OCI-LY3 (cell line): Measurements from ENCODE around the gene UTY.

ENCODE experiments used
- H2AFZ ChIP-seq: fragments of 200-600, 300-600 bp; shearing (Covaris generic); 2 replicates; pipeline ENCODE4 v1.6.0; 2014; ENCODE audit warnings: antibody characterized with exemption, low read depth, low read length
- H3K27ac ChIP-seq: fragments of 200-600, 300-600 bp; sonication (generic); 2 replicates; pipeline ENCODE4 v1.5.1; 2014; ENCODE audit warnings: mild to moderate bottlenecking, low read length, moderate library complexity, mixed read lengths
- H3K27me3 ChIP-seq: fragments of 200-600, 300-600 bp; sonication (generic); 2 replicates; pipeline ENCODE4 v1.6.1; 2014; ENCODE audit warnings: low read depth, low read length, mixed read lengths
- H3K36me3 ChIP-seq: fragments of 200-600, 300-600 bp; sonication (generic); replicated peaks from 2 replicates; pipeline ENCODE3; 2014; ENCODE audit warnings: low read depth, low read length, mixed read lengths
- H3K4me1 ChIP-seq: fragments of 300-600, 200-600 bp; sonication (generic); 2 replicates; pipeline ENCODE4 v1.6.1; 2014; ENCODE audit warnings: low read length, mixed read lengths
- H3K4me2 ChIP-seq: fragments of 200-600, 300-600 bp; sonication (generic); 2 replicates; pipeline ENCODE4 v1.6.1; 2014; ENCODE audit warnings: low read length, mixed read lengths
- H3K4me3 ChIP-seq: fragments of 300-600, 200-600 bp; sonication (generic); 2 replicates; pipeline ENCODE4 v1.5.1; 2014; ENCODE audit warnings: antibody characterized with exemption, mild to moderate bottlenecking, low read length, moderate library complexity
- H3K79me2 ChIP-seq: fragments of 300-600, 200-600 bp; shearing (Covaris generic); 2 replicates; pipeline ENCODE4 v1.6.1; 2014; ENCODE audit warnings: mild to moderate bottlenecking, low read length, mixed read lengths
- H3K9ac ChIP-seq: fragments of 300-600, 200-600 bp; shearing (Covaris generic); 2 replicates; pipeline ENCODE4 v1.6.0; 2014; ENCODE audit warnings: mild to moderate bottlenecking, low read length, moderate library complexity
- H3K9me3 ChIP-seq: fragments of 200-600, 300-600 bp; shearing (Covaris generic); 2 replicates; pipeline ENCODE4 v1.6.1; 2014; ENCODE audit warnings: low read length, mixed read lengths; ENCODE audit not compliant: insufficient read depth
- H4K20me1 ChIP-seq: fragments of 200-600, 300-600 bp; sonication (generic); 2 replicates; pipeline ENCODE4 v1.6.1; 2016; ENCODE audit warnings: low read length, mixed read lengths; ENCODE audit not compliant: insufficient read depth
- CTCF ChIP-seq: fragments of 200-600, 300-600 bp; sonication (generic); IDR thresholded peaks from 2 replicates; pipeline ENCODE4 v1.5.1; 2014; ENCODE audit warnings: antibody characterized with exemption, low read length, low read depth
- EZH2phosphoT487 ChIP-seq: fragments of 200-600 bp; shearing (Covaris generic); IDR thresholded peaks from 2 replicates; pipeline ENCODE4 v1.6.1; 2018; ENCODE audit warnings: antibody characterized with exemption, mixed run types, low read depth

The UTY gene

GRCh38 chrY:13432293-13433025 is 47.4 kb downstream of the UTY start:
- Histone ChIP-seq H3K4me1 (peaks cover 19% of the 10 kb centered on the region), H3K4me3 (no peak overlapping the region), H2AFZ (no peak overlapping the region), H3K36me3 (peaks cover 79% of the 10 kb centered on the region), H3K27me3 (no peaks in the 10 kb centered on the region), H3K4me2 (no peak overlapping the region), H3K79me2 (peaks cover 94% of the 10 kb centered on the region), H4K20me1 (peaks cover 33% of the 10 kb centered on the region), H3K9me3 (peaks cover 46% of the 10 kb centered on the region; the same call in 1 of the 2 replicates), H3K9ac (no peak overlapping the region), H3K27ac (no peak overlapping the region)
- no peak for TF ChIP-seq CTCF
- TF ChIP-seq EZH2phosphoT487: no peak

DNA sequence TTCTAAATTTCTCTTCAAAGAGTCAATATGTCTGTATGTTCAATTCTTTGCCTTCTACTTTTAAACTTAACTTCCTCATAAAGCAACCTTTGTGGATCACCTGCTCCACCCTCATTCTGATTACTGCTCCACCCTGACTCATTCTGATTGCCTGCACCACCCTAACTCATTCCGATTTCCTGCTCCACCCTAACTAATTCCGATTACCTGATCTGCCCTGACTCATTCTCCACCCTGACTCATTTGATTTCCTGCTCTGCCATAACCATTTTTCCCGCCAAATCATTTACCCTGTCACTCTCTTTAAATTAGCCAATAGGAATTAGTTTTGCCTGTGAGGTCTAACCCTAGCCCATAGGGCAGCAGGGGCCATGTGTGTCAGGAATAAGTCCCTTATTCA is 50.3 kb downstream of the UTY start:
- H3K9ac ChIP-seq: no peak overlapping the region
- H3K4me3 ChIP-seq: no peak overlapping the region

GRCh38 chrY:13423281-13423732 is 56.5 kb downstream of the UTY start:
- peaks cover 100% of the 10 kb centered on the region for H3K79me2 ChIP-seq

More for the DNA sequence above, 50.3 kb downstream of the UTY start:
- H3K27me3 ChIP-seq: no peaks in the 10 kb centered on the region
- peaks cover 94% of the 10 kb centered on the region for H3K79me2 ChIP-seq
- TF ChIP-seq CTCF: no peak
- no peak for TF ChIP-seq EZH2phosphoT487
- peaks cover 91% of the 10 kb centered on the region for H3K36me3 ChIP-seq
- H3K4me2 ChIP-seq: no peak overlapping the region
- peaks cover 51% of the 10 kb centered on the region; the same call in 1 of the 2 replicates for H3K9me3 ChIP-seq
- no peak overlapping the region for H2AFZ ChIP-seq
- peaks cover 13% of the 10 kb centered on the region for H3K4me1 ChIP-seq
- H4K20me1 ChIP-seq: peaks cover 37% of the 10 kb centered on the region
- no peak overlapping the region for H3K27ac ChIP-seq

More at GRCh38 chrY:13423281-13423732, 56.5 kb downstream of the UTY start:
- H3K36me3 ChIP-seq: peaks cover 51% of the 10 kb centered on the region
- peaks cover 9% of the 10 kb centered on the region; the same call in 1 of the 2 replicates for H3K9me3 ChIP-seq
- H3K27me3 ChIP-seq: no peaks in the 10 kb centered on the region
- no peak overlapping the region for H3K4me2 ChIP-seq
- TF ChIP-seq CTCF: no peak
- TF ChIP-seq EZH2phosphoT487: no peak
- H2AFZ ChIP-seq: no peak overlapping the region
- H3K4me1 ChIP-seq: peaks cover 31% of the 10 kb centered on the region
- H3K27ac ChIP-seq: no peak overlapping the region
- H3K9ac ChIP-seq: no peak overlapping the region
- no peak overlapping the region for H3K4me3 ChIP-seq
- peaks cover 64% of the 10 kb centered on the region for H4K20me1 ChIP-seq
